Measurements from ENCODE around the gene OR6X1. TPM values are rescaled to one million over a fixed set of nuclear protein-coding genes. Genes with fewer than 3 reads are reported as not detected.

OR6X1 gene
- total RNA-seq, 1 donor from 2014 or later: not detected

GRCh38 chr11:123798079-123798478, 43.8 kb upstream of the OR6X1 start:
- H3K4me1 Mint-ChIP-seq (ENCODE audit: unreplicated experiment): no peaks in the 10 kb centered on the region
- H3K36me3 Mint-ChIP-seq (ENCODE audit: unreplicated experiment): no peaks in the 10 kb centered on the region
- H3K9me3 Mint-ChIP-seq (ENCODE audit: unreplicated experiment): peaks cover 5% of the 10 kb centered on the region
- H3K27ac Mint-ChIP-seq (ENCODE audit: unreplicated experiment): no peak overlapping the region
- no peaks in the 10 kb centered on the region for H3K27me3 Mint-ChIP-seq (ENCODE audit: unreplicated experiment)
- DNase-seq (ENCODE audit: extremely low spot score, unreplicated experiment): no peak
- TF ChIP-seq, protein P1, sequence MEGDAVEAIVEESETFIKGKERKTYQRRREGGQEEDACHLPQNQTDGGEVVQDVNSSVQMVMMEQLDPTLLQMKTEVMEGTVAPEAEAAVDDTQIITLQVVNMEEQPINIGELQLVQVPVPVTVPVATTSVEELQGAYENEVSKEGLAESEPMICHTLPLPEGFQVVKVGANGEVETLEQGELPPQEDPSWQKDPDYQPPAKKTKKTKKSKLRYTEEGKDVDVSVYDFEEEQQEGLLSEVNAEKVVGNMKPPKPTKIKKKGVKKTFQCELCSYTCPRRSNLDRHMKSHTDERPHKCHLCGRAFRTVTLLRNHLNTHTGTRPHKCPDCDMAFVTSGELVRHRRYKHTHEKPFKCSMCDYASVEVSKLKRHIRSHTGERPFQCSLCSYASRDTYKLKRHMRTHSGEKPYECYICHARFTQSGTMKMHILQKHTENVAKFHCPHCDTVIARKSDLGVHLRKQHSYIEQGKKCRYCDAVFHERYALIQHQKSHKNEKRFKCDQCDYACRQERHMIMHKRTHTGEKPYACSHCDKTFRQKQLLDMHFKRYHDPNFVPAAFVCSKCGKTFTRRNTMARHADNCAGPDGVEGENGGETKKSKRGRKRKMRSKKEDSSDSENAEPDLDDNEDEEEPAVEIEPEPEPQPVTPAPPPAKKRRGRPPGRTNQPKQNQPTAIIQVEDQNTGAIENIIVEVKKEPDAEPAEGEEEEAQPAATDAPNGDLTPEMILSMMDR (IDR thresholded peaks at IDR 0.05): no peak
- H3K4me3 Mint-ChIP-seq (ENCODE audit: unreplicated experiment): no peak overlapping the region

- no peaks in the 10 kb centered on the region for H3K36me3 Mint-ChIP-seq (ENCODE audit: unreplicated experiment)
- TF ChIP-seq, protein P1 (IDR thresholded peaks at IDR 0.05): no peak
- H3K27me3 Mint-ChIP-seq (ENCODE audit: unreplicated experiment): no peaks in the 10 kb centered on the region
- DNase-seq (ENCODE audit: extremely low spot score, unreplicated experiment): no peak
- H3K4me3 Mint-ChIP-seq (ENCODE audit: unreplicated experiment): no peak overlapping the region
- no peaks in the 10 kb centered on the region for H3K4me1 Mint-ChIP-seq (ENCODE audit: unreplicated experiment)
- no peak overlapping the region for H3K27ac Mint-ChIP-seq (ENCODE audit: unreplicated experiment)
- H3K9me3 Mint-ChIP-seq (ENCODE audit: unreplicated experiment): peaks cover 5% of the 10 kb centered on the region
Measured at GRCh38 chr11:123797541-123797940, 43.2 kb upstream of the OR6X1 start.

GRCh38 chr11:123797114-123797513, 42.8 kb upstream of the OR6X1 start:
- no peak overlapping the region for H3K4me3 Mint-ChIP-seq (ENCODE audit: unreplicated experiment)
- no peak for DNase-seq (ENCODE audit: extremely low spot score, unreplicated experiment)
- H3K4me1 Mint-ChIP-seq (ENCODE audit: unreplicated experiment): no peaks in the 10 kb centered on the region
- no peaks in the 10 kb centered on the region for H3K36me3 Mint-ChIP-seq (ENCODE audit: unreplicated experiment)
- no peak overlapping the region for H3K27ac Mint-ChIP-seq (ENCODE audit: unreplicated experiment)
- TF ChIP-seq, protein P1 (IDR thresholded peaks at IDR 0.05): no peak
- H3K9me3 Mint-ChIP-seq (ENCODE audit: unreplicated experiment): peaks cover 5% of the 10 kb centered on the region
- H3K27me3 Mint-ChIP-seq (ENCODE audit: unreplicated experiment): no peaks in the 10 kb centered on the region

DNA sequence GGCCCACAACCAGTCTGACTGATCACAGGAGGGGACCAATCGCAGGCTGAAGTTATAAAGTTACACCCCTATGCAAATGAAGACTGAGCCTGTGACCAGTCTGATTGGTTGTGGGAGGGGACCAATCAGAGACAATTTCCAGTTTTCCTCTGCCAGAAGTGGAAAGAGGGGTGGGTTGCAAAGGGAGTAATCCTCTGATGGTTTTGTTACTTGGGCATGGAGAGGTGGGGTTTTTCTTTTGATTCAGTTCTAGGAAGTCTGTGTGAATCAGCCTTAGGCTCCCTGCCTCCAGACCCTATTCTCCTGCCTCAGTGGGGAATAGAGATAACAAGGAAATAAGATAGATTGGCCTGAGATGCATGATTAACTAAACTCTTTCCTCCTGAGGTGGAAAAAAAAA, 41.9 kb upstream of the OR6X1 start:
- Mint-ChIP-seq H3K27ac (ENCODE audit: unreplicated experiment) (no peak overlapping the region), H3K4me1 (ENCODE audit: unreplicated experiment) (no peaks in the 10 kb centered on the region), H3K36me3 (ENCODE audit: unreplicated experiment) (no peaks in the 10 kb centered on the region), H3K4me3 (ENCODE audit: unreplicated experiment) (no peak overlapping the region), H3K9me3 (ENCODE audit: unreplicated experiment) (peaks cover 5% of the 10 kb centered on the region), H3K27me3 (ENCODE audit: unreplicated experiment) (no peaks in the 10 kb centered on the region)
- no peak for DNase-seq (ENCODE audit: extremely low spot score, unreplicated experiment)
- TF ChIP-seq, protein P1 (IDR thresholded peaks at IDR 0.05): no peak

GRCh38 chr11:123783536-123783935, 29.2 kb upstream of the OR6X1 start:
- no peak for DNase-seq (ENCODE audit: extremely low spot score, unreplicated experiment)
- H3K4me3 Mint-ChIP-seq (ENCODE audit: unreplicated experiment): no peak overlapping the region
- H3K27me3 Mint-ChIP-seq (ENCODE audit: unreplicated experiment): peaks cover 4% of the 10 kb centered on the region
- no peaks in the 10 kb centered on the region for H3K4me1 Mint-ChIP-seq (ENCODE audit: unreplicated experiment)
- H3K9me3 Mint-ChIP-seq (ENCODE audit: unreplicated experiment): no peaks in the 10 kb centered on the region
- H3K36me3 Mint-ChIP-seq (ENCODE audit: unreplicated experiment): no peaks in the 10 kb centered on the region
- no peak overlapping the region for H3K27ac Mint-ChIP-seq (ENCODE audit: unreplicated experiment)
- TF ChIP-seq, protein P1 (IDR thresholded peaks at IDR 0.05): no peak
